Activated T-cell treated with anti-CD3 and anti-CD28 coated beads, Interleukin-2, amount 50 U/mL, for 24 hours (primary cell): ENCODE measurements around the gene SARDH.

Experiments
- DNase-seq: peaks from one replicate; pipeline ENCODE4 v3.0.0-alpha.2; 2020
- H3K27ac Mint-ChIP-seq: 2 replicates; pipeline ENCODE4 v1.8.0; 2020; ENCODE audit warnings: mild to moderate bottlenecking, mixed read lengths
- H3K27me3 Mint-ChIP-seq: 2 replicates; pipeline ENCODE4 v1.8.0; 2020; ENCODE audit warnings: mixed read lengths
- H3K36me3 Mint-ChIP-seq: 2 replicates; pipeline ENCODE4 v1.8.0; 2020; ENCODE audit warnings: low read depth, mixed read lengths
- H3K4me1 Mint-ChIP-seq: 2 replicates; pipeline ENCODE4 v1.8.0; 2020; ENCODE audit warnings: low read depth, mixed read lengths
- H3K4me3 Mint-ChIP-seq: 2 replicates; pipeline ENCODE4 v1.8.0; 2020; ENCODE audit warnings: mild to moderate bottlenecking, moderate library complexity, mixed read lengths
- H3K9me3 Mint-ChIP-seq: 2 replicates; pipeline ENCODE4 v1.8.0; 2020; ENCODE audit warnings: mixed read lengths

Gene SARDH

GRCh38 chr9:133711428-133712220, 26.5 kb downstream of the SARDH start:
- no peaks in the 10 kb centered on the region for H3K36me3 Mint-ChIP-seq
- H3K9me3 Mint-ChIP-seq, result no peaks in the 10 kb centered on the region
- H3K4me1 Mint-ChIP-seq, result peaks cover 29% of the 10 kb centered on the region
- DNase-seq, result no peak
- no peaks in the 10 kb centered on the region for H3K27me3 Mint-ChIP-seq
- no peak overlapping the region for H3K27ac Mint-ChIP-seq
- no peak overlapping the region for H3K4me3 Mint-ChIP-seq

DNA sequence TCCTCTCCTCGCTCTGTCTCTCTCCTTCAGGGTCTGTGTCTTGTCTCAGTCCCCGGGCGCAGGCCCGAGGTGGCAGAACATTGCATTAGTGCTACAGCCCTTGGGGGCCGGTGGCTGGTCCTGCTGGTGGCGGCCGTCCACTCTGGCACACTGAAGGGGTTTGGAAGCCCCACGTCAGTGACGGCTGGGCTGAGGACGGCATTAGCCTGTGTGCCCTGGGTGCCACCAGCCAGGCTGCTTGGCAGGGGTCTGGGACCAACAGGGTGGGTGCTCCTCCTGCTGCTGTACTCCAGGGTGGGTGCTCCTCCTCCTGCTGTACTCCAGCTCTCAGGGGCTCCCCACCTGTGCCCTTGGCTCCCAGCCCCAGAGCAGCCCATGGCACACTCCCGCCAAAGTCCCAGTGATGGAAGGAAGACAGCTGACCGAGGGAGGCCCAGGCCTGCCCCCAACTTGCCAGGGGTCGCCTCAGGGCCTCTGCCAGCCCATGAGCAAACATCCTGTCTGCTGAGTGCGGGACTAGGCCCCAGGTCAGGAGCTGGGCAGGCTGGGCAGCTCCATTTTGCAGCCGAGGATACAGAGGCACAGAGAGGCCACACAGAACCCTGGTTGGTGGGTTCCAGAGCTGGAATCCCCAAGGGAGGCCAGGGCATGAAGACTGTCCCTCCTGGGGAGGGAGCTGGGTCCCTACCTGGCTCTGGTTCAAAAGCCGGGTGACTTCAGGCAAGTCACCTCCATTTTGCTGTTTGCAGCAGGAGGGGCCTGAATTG, 27.3 kb downstream of the SARDH start:
- no peaks in the 10 kb centered on the region for H3K27me3 Mint-ChIP-seq
- DNase-seq, result no peak
- peaks cover 33% of the 10 kb centered on the region for H3K4me1 Mint-ChIP-seq
- H3K4me3 Mint-ChIP-seq, result no peak overlapping the region
- H3K27ac Mint-ChIP-seq, result no peak overlapping the region
- no peaks in the 10 kb centered on the region for H3K36me3 Mint-ChIP-seq
- H3K9me3 Mint-ChIP-seq, result no peaks in the 10 kb centered on the region

- H3K27ac Mint-ChIP-seq, result peak overlapping the region; percentile 56
- H3K4me3 Mint-ChIP-seq, result no peak overlapping the region
These were observed 28.2 kb downstream of the SARDH start for GRCh38 chr9:133709691-133710571.

GRCh38 chr9:133709015-133709611, 29.0 kb downstream of the SARDH start:
- Mint-ChIP-seq H3K27me3 (no peaks in the 10 kb centered on the region), H3K4me3 (no peak overlapping the region), H3K9me3 (no peaks in the 10 kb centered on the region), H3K36me3 (no peaks in the 10 kb centered on the region), H3K27ac (peak overlapping the region; percentile 56), H3K4me1 (peaks cover 30% of the 10 kb centered on the region)
- DNase-seq, result peak; percentile 62

More at GRCh38 chr9:133709691-133710571, 28.2 kb downstream of the SARDH start:
- no peaks in the 10 kb centered on the region for H3K9me3 Mint-ChIP-seq
- H3K36me3 Mint-ChIP-seq, result no peaks in the 10 kb centered on the region
- peaks cover 30% of the 10 kb centered on the region for H3K4me1 Mint-ChIP-seq
- no peaks in the 10 kb centered on the region for H3K27me3 Mint-ChIP-seq
- no peak for DNase-seq

DNA sequence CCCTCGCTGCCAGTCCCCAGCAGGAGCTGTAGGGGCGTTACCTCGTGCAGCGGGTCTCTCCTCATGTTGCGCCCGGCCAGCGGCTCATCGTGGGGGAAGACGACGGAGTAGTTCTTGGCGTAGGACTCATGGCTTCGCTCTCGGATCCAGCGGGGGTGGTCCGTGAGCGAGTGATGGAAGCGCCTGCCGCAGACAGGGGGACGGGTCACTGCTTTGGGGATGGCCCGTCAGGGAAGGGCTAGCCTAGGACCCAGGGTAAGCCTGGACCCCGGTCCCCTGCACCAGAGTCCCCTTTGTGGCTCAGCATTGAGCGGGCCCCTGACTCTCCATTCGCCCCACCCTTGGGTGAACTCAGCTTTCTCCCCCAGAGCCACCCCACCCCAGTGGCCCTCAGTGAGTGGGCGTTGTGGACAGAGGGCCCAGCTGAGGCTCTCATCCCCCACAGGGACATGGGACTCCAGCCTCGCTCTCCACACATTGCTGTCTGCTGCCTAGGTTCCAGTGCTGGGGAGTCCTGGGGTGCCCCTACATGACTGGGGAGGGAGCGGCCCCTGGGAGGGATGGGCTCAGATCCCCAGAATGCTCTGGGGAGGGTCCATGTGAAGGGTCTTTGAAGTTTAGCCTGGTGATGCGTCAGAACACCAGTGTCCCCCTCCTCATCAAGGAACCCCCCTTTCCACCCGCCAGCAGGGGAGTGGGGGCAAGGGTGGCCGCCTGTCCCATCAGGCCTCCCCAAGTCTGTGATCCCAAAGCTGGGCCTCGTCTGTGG, 29.7 kb downstream of the SARDH start:
- H3K4me3 Mint-ChIP-seq, result no peak overlapping the region
- no peak for DNase-seq
- no peaks in the 10 kb centered on the region for H3K27me3 Mint-ChIP-seq
- H3K9me3 Mint-ChIP-seq, result no peaks in the 10 kb centered on the region
- no peak overlapping the region for H3K27ac Mint-ChIP-seq
- no peaks in the 10 kb centered on the region for H3K36me3 Mint-ChIP-seq
- H3K4me1 Mint-ChIP-seq, result peaks cover 32% of the 10 kb centered on the region

DNA sequence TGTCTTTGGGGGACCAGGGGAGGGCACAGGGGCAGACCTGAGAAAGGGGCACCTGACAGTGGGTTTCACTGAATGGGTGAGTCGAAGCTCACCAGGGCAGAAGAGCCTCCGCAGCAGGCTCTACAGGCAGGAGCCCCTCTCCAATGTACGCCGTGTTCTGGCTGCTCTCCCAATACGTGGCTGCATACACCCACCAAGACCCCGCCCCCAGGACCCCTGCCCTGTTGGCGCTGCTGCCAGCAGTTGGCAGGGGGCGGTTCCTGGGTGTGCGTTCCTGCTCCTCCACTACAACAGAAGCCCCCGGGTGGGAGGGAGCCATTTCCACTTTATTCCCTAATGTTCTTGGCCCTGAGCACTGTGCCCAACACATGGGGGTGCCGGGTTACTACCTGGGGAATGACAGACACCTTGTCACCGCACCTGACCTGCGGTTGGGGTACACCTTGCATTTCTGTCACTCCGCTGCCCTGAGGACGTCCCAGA, 30.3 kb downstream of the SARDH start:
- Mint-ChIP-seq H3K4me3 (no peak overlapping the region), H3K9me3 (no peaks in the 10 kb centered on the region), H3K4me1 (peaks cover 33% of the 10 kb centered on the region), H3K36me3 (no peaks in the 10 kb centered on the region), H3K27ac (no peak overlapping the region), H3K27me3 (no peaks in the 10 kb centered on the region)
- no peak for DNase-seq

GRCh38 chr9:133707065-133707762, 30.9 kb downstream of the SARDH start:
- no peak overlapping the region for H3K4me3 Mint-ChIP-seq
- no peak for DNase-seq
- no peaks in the 10 kb centered on the region for H3K27me3 Mint-ChIP-seq
- H3K36me3 Mint-ChIP-seq, result no peaks in the 10 kb centered on the region
- no peaks in the 10 kb centered on the region for H3K9me3 Mint-ChIP-seq
- peaks cover 39% of the 10 kb centered on the region for H3K4me1 Mint-ChIP-seq
- no peak overlapping the region for H3K27ac Mint-ChIP-seq

- no peak overlapping the region for H3K27ac Mint-ChIP-seq
- H3K4me1 Mint-ChIP-seq, result peaks cover 45% of the 10 kb centered on the region
- no peaks in the 10 kb centered on the region for H3K27me3 Mint-ChIP-seq
These were observed 31.7 kb downstream of the SARDH start for GRCh38 chr9:133706307-133707050.

DNA sequence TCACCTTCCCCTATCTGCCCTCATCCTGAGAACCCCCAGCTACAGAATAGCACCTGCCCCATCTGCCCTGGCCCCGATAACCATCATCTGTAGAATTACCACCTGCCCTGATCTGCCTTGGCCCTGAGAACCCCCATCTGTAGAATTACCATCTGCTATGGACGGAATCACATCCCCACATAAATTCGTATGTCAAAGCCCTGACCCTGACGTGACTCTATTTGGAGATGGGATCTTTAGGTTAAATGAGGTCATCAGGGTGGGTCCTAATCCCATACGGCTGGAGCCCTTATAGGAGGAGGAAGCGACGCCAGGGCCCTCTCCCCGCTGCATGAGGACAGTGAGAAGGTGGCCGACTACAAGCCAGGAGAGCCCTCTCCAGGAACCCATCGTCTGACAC, 32.6 kb downstream of the SARDH start:
- Mint-ChIP-seq H3K4me1 (peaks cover 54% of the 10 kb centered on the region), H3K27me3 (no peaks in the 10 kb centered on the region), H3K4me3 (no peak overlapping the region), H3K9me3 (no peaks in the 10 kb centered on the region), H3K27ac (no peak overlapping the region), H3K36me3 (peaks cover 3% of the 10 kb centered on the region)
- no peak for DNase-seq

More at GRCh38 chr9:133706307-133707050, 31.7 kb downstream of the SARDH start:
- Mint-ChIP-seq H3K9me3 (no peaks in the 10 kb centered on the region), H3K36me3 (no peaks in the 10 kb centered on the region), H3K4me3 (no peak overlapping the region)
- DNase-seq, result no peak

DNA sequence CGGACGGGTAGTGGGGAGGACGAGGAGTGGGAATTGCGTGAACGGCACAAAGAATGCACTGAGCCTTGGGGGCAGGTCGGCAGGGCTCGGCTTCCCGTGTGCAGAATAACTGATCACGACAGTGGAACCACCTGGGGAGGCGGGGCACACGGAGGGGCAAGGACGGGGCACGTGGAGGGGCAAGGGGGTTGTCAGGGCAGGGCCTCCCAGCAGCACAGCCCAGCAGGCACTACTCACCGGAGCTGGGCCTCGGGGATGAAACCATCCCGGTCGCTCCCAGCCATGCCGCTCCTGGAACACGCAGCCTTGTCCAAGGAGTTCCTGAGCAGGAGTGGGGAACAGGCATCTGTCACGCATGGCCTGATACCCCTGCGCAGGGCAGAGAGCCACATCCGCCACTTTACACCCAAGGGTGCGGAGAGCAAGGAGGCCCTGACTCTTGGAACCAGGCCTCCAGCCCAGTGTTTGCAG, 33.4 kb downstream of the SARDH start:
- H3K36me3 Mint-ChIP-seq, result peaks cover 3% of the 10 kb centered on the region
- no peak overlapping the region for H3K4me3 Mint-ChIP-seq
- no peak for DNase-seq
- no peaks in the 10 kb centered on the region for H3K27me3 Mint-ChIP-seq
- H3K27ac Mint-ChIP-seq, result peak overlapping the region; percentile 22
- H3K9me3 Mint-ChIP-seq, result no peaks in the 10 kb centered on the region
- peaks cover 54% of the 10 kb centered on the region for H3K4me1 Mint-ChIP-seq

- Mint-ChIP-seq H3K27me3 (no peaks in the 10 kb centered on the region), H3K27ac (no peak overlapping the region), H3K9me3 (no peaks in the 10 kb centered on the region), H3K4me3 (peak overlapping the region; percentile 27), H3K36me3 (peaks cover 3% of the 10 kb centered on the region), H3K4me1 (peaks cover 49% of the 10 kb centered on the region)
- DNase-seq, result no peak
These were observed 34.4 kb downstream of the SARDH start for GRCh38 chr9:133703591-133704399.
